Uterus (tissue), 2 donors: ENCODE results near the gene YPEL3.

ENCODE experiments used
- POLR2A ChIP-seq, 2 donors: fragments of 450-650 bp; IDR thresholded peaks; one replicate each; pipeline ENCODE4 v1.6.1; 2016; ENCODE audit warnings: antibody characterized with exemption in 2 of 2, mild to moderate bottlenecking in 1 of 2, moderate library complexity in 1 of 2
- TF ChIP-seq, protein P1 (sequence below), 4 experiments: fragments of 200-600 bp in 2 of 4; fragments of 450-650 bp in 2 of 4; sonication (generic) in 2 of 4; IDR thresholded peaks; one replicate each; pipeline ENCODE4 v1.5.1; 2016 to 2019; ENCODE audit warnings: antibody characterized with exemption in 4 of 4, mild to moderate bottlenecking in 2 of 4, moderate library complexity in 1 of 4

DNA sequence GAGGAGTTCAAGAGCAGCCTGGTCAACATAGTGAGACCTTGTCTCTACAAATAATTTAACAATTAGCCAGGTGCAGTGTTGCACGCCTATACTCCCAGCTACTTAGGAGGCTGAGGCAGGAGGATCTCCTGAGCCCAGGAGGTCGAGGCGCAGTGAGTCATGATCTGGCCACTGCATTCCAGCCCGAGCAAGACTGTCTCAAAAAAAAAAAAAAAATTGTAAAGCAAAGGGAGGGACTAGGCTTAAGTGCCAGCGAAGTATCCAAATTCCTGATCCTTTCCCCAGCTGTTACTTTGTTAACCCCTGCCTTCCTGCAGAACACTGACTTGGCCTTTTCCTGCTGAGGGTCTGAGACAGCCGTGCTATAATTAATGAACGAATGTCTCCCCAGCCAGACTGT lies 14.6 kb upstream of the YPEL3 start:
- TF ChIP-seq, protein P1, sequence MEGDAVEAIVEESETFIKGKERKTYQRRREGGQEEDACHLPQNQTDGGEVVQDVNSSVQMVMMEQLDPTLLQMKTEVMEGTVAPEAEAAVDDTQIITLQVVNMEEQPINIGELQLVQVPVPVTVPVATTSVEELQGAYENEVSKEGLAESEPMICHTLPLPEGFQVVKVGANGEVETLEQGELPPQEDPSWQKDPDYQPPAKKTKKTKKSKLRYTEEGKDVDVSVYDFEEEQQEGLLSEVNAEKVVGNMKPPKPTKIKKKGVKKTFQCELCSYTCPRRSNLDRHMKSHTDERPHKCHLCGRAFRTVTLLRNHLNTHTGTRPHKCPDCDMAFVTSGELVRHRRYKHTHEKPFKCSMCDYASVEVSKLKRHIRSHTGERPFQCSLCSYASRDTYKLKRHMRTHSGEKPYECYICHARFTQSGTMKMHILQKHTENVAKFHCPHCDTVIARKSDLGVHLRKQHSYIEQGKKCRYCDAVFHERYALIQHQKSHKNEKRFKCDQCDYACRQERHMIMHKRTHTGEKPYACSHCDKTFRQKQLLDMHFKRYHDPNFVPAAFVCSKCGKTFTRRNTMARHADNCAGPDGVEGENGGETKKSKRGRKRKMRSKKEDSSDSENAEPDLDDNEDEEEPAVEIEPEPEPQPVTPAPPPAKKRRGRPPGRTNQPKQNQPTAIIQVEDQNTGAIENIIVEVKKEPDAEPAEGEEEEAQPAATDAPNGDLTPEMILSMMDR (IDR thresholded peaks at IDR 0.05), result no peak
- no peak for TF ChIP-seq POLR2A (IDR thresholded peaks at IDR 0.05)
